Measurements from ENCODE around the gene SGCA.

GRCh38 chr17:50176559-50177357 lies 11.0 kb downstream of the SGCA start:
- TF ChIP-seq CTCF (IDR thresholded peaks at IDR 0.05; ENCODE audit: borderline replicate concordance, extremely low read depth, low read length, poor library complexity, severe bottlenecking) (no peak), EZH2 (IDR thresholded peaks at IDR 0.05; ENCODE audit: borderline replicate concordance, low read depth, low read length, severe bottlenecking) (no peak)
